K562 (cell line): Measurements from ENCODE around the gene THAP12. TPM values are rescaled to one million over a fixed set of nuclear protein-coding genes. Genes with fewer than 3 reads are reported as not detected.
A peak's percentile ranks its signal among the peaks of the same experiment; 100 is the strongest.

Experiments used
- BRD9 ChIP-seq: fragments of 450-650 bp; IDR thresholded peaks from 2 replicates; pipeline ENCODE4 v1.6.1; 2018; ENCODE audit warnings: low read depth; ENCODE audit not compliant: partially characterized antibody
- FOXM1 ChIP-seq, 2 experiments: fragments of 450-650 bp in 1 of 2; sonication (generic) in 1 of 2; formaldehyde crosslinking in 1 of 2; IDR thresholded peaks; 2 replicates each; pipeline versions ENCODE4 v1.6.1 to v1.9.0; 2017 to 2022; ENCODE audit warnings: low read depth in 2 of 2, mild to moderate bottlenecking in 2 of 2, missing genetic modification reagents in 1 of 2, moderate library complexity in 1 of 2
- HDAC3 ChIP-seq: fragments of 450-650 bp; IDR thresholded peaks from 2 replicates; pipeline ENCODE4 v1.6.1; 2018; ENCODE audit warnings: borderline replicate concordance, mild to moderate bottlenecking, moderate library complexity; ENCODE audit not compliant: partially characterized antibody
- JUN ChIP-seq, 2 experiments: sonication (generic) in 1 of 2; formaldehyde crosslinking in 1 of 2; IDR thresholded peaks; 2 replicates each; pipeline versions ENCODE4 v1.6.1 to v1.8.0; 2012 to 2022; ENCODE audit warnings: borderline replicate concordance in 2 of 2, mild to moderate bottlenecking in 2 of 2, improper control_type of control experiment in 1 of 2, low read depth in 1 of 2, low read length in 1 of 2, missing genetic modification reagents in 1 of 2
- KLF1 ChIP-seq: fragments of 450-650 bp; IDR thresholded peaks from 2 replicates; pipeline ENCODE4 v1.6.1; 2016; ENCODE audit warnings: missing genetic modification characterization, missing compliant biosample characterization
- KLF10 ChIP-seq: fragments of 250-450 bp; sonication (Bioruptor Pico); IDR thresholded peaks from 2 replicates; pipeline ENCODE4 v1.6.1; 2021; ENCODE audit warnings: matching md5 sums
- MTA3 ChIP-seq: fragments of 450-650 bp; formaldehyde crosslinking; IDR thresholded peaks from 2 replicates; pipeline ENCODE4 v1.6.1; 2017; ENCODE audit warnings: mild to moderate bottlenecking, borderline replicate concordance
- RNF2 ChIP-seq: sonication (generic); IDR thresholded peaks from 2 replicates; pipeline ENCODE4 v1.6.1; 2016
- TFAM ChIP-seq: fragments of 250-450 bp; sonication (Bioruptor Pico); conservative IDR thresholded peaks from 2 replicates; pipeline ENCODE4 v1.5.0; 2021; ENCODE audit warnings: mild to moderate bottlenecking, moderate library complexity
- polyA plus RNA-seq, 8 experiments: library from polyadenylated mRNA; depleted of rRNA in 4 of 8; stranded (reverse) in 5 of 8; unstranded in 3 of 8; fragments of >200 nt; fragmentation: Nextera tagmentation in 2 of 8; fragmentation: Illumina TruSeq in 1 of 8; extraction: Ambion mirVana in 2 of 8; extraction: Trizol in 1 of 8; gene quantifications; 2 replicates each; pipeline versions ENCODE4 v1.2.1 to v1.2.3, GENCODE V29; 2011 to 2014; ENCODE audit warnings: inconsistent platforms in 1 of 8, missing spikeins in 1 of 8
- total RNA-seq, 7 experiments: library from RNA; depleted of rRNA in 6 of 7; stranded (reverse); fragments of >200 nt in 6 of 7; fragmentation: Illumina TruSeq in 2 of 7; extraction: Trizol in 2 of 7; gene quantifications; 2 replicates each; pipeline versions ENCODE4 v1.2.1 to v1.2.3, GENCODE V29; 2011 to 2021; ENCODE audit warnings: low replicate concordance in 1 of 7
- TF ChIP-seq, protein P1 (sequence below): fragments of 250-450 bp; sonication (Bioruptor Pico); IDR thresholded peaks from 2 replicates; pipeline ENCODE4 v1.8.0; 2021; ENCODE audit warnings: borderline replicate concordance, mild to moderate bottlenecking, moderate library complexity; ENCODE audit not compliant: poor library complexity, severe bottlenecking
- TF ChIP-seq, protein P2 (sequence below): fragments of 200-800 bp; sonication (Bioruptor generic); IDR thresholded peaks from 2 replicates; pipeline ENCODE4 v1.6.1; 2017; ENCODE audit warnings: missing genetic modification characterization, missing compliant biosample characterization
- TF ChIP-seq, protein P3 (sequence below), 2 experiments: IDR thresholded peaks; 2 replicates each; pipeline ENCODE4 v1.6.1; 2011; ENCODE audit warnings: borderline replicate concordance in 1 of 2, control low read depth in 1 of 2, low read depth in 1 of 2, low read length in 1 of 2, mild to moderate bottlenecking in 1 of 2, mixed read lengths in 1 of 2, moderate library complexity in 1 of 2; ENCODE audit not compliant: insufficient read depth in 1 of 2, insufficient read length in 1 of 2, poor library complexity in 1 of 2, severe bottlenecking in 1 of 2; ENCODE audit errors: extremely low read depth in 1 of 2
- TF ChIP-seq, protein P4 (sequence below): IDR thresholded peaks from 2 replicates; pipeline ENCODE4 v1.6.1; 2014; ENCODE audit warnings: antibody characterized with exemption
- TF ChIP-seq, protein P5 (sequence below): IDR thresholded peaks from 3 replicates; pipeline ENCODE4 v1.6.1; 2011; ENCODE audit warnings: borderline replicate concordance, mild to moderate bottlenecking, moderate library complexity; ENCODE audit not compliant: insufficient read length; ENCODE audit errors: extremely low read depth
- TF ChIP-seq, protein P6 (sequence below): sonication (generic); formaldehyde crosslinking; IDR thresholded peaks from 2 replicates; pipeline ENCODE4 v1.8.1; 2022; ENCODE audit warnings: missing genetic modification reagents

The THAP12 gene
- total and polyA plus RNA-seq, 9 of the 15 experiments (the other 6 are each of a cell fraction or from before 2014, with no cell fraction given), result 28.1 to 103 (median 57.8) TPM

DNA sequence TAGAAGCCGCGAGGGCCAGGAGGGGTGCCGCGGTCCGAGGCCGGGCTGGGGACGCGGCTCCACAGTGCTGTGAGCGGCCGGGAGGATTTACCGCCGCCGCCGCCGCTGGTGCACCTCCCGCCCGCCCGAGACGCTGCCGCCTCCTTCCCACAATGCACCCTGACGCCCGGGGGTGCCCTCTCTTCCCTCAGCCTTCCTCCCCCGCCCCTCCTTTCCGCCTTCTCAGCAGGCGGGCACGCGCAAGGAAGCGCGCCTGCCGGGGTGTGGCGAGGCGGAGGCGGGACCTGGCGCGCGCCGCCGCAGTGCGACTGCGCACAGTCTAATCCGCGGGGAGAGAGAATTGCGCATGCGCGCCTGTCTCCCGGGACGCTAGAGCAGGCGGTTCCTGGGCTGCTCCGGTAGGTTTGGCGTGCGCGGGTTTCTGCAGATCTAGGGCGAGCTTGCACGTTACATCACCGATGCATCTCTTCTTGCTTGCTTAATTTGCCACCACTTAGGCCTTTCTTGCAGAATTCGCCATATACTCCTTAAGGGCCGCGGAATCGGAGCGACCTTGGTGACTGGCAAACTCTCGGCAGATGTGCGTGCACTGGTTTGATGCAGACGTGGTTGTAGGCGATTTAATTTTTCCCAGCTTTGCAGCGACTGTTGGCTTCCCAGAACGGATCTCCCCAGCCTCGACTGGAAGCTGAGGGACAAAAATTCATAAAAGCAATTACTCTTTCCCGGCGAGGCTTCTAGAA lies at the start of gene THAP12, which contains the start of gene GVQW3 (continued):
- TF ChIP-seq, protein P1, sequence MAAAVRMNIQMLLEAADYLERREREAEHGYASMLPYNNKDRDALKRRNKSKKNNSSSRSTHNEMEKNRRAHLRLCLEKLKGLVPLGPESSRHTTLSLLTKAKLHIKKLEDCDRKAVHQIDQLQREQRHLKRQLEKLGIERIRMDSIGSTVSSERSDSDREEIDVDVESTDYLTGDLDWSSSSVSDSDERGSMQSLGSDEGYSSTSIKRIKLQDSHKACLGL (CRISPR knock-in tag), result no peak
- TF ChIP-seq, protein P2, sequence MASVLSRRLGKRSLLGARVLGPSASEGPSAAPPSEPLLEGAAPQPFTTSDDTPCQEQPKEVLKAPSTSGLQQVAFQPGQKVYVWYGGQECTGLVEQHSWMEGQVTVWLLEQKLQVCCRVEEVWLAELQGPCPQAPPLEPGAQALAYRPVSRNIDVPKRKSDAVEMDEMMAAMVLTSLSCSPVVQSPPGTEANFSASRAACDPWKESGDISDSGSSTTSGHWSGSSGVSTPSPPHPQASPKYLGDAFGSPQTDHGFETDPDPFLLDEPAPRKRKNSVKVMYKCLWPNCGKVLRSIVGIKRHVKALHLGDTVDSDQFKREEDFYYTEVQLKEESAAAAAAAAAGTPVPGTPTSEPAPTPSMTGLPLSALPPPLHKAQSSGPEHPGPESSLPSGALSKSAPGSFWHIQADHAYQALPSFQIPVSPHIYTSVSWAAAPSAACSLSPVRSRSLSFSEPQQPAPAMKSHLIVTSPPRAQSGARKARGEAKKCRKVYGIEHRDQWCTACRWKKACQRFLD (CRISPR knock-in tag), result no peak; the same call in 1 of the 2 replicates
- TF ChIP-seq, protein P3, sequence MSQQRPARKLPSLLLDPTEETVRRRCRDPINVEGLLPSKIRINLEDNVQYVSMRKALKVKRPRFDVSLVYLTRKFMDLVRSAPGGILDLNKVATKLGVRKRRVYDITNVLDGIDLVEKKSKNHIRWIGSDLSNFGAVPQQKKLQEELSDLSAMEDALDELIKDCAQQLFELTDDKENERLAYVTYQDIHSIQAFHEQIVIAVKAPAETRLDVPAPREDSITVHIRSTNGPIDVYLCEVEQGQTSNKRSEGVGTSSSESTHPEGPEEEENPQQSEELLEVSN (IDR thresholded peaks at IDR 0.05; ENCODE audit: borderline replicate concordance in 1 of 2, extremely low read depth in 1 of 2, insufficient read depth in 1 of 2, insufficient read length in 1 of 2, low read depth in 1 of 2, low read length in 1 of 2, poor library complexity in 1 of 2, severe bottlenecking in 1 of 2), result peak; percentile 53 to 71
- TF ChIP-seq JUN (IDR thresholded peaks at IDR 0.05; ENCODE audit: borderline replicate concordance, low read depth, low read length) (no peak), JUN (CRISPR knock-in tag; IDR thresholded peaks at IDR 0.05; ENCODE audit: borderline replicate concordance) (no peak), KLF10 (no peak), TFAM (no peak), KLF1 (tag) (peak; percentile 81; the same call in 1 of the 2 replicates), FOXM1 (IDR thresholded peaks at IDR 0.05; ENCODE audit: low read depth) (no peak), FOXM1 (CRISPR knock-in tag; IDR thresholded peaks at IDR 0.05; ENCODE audit: low read depth) (peak; percentile 88), HDAC3 (no peak), MTA3 (no peak), RNF2 (peak; percentile 66; the same call in 1 of the 2 replicates), BRD9 (no peak)
- TF ChIP-seq, protein P4, sequence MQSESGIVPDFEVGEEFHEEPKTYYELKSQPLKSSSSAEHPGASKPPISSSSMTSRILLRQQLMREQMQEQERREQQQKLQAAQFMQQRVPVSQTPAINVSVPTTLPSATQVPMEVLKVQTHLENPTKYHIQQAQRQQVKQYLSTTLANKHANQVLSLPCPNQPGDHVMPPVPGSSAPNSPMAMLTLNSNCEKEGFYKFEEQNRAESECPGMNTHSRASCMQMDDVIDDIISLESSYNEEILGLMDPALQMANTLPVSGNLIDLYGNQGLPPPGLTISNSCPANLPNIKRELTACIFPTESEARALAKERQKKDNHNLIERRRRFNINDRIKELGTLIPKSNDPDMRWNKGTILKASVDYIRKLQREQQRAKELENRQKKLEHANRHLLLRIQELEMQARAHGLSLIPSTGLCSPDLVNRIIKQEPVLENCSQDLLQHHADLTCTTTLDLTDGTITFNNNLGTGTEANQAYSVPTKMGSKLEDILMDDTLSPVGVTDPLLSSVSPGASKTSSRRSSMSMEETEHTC, result no peak
- TF ChIP-seq, protein P5, sequence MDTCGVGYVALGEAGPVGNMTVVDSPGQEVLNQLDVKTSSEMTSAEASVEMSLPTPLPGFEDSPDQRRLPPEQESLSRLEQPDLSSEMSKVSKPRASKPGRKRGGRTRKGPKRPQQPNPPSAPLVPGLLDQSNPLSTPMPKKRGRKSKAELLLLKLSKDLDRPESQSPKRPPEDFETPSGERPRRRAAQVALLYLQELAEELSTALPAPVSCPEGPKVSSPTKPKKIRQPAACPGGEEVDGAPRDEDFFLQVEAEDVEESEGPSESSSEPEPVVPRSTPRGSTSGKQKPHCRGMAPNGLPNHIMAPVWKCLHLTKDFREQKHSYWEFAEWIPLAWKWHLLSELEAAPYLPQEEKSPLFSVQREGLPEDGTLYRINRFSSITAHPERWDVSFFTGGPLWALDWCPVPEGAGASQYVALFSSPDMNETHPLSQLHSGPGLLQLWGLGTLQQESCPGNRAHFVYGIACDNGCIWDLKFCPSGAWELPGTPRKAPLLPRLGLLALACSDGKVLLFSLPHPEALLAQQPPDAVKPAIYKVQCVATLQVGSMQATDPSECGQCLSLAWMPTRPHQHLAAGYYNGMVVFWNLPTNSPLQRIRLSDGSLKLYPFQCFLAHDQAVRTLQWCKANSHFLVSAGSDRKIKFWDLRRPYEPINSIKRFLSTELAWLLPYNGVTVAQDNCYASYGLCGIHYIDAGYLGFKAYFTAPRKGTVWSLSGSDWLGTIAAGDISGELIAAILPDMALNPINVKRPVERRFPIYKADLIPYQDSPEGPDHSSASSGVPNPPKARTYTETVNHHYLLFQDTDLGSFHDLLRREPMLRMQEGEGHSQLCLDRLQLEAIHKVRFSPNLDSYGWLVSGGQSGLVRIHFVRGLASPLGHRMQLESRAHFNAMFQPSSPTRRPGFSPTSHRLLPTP, result no peak
- TF ChIP-seq, protein P6, sequence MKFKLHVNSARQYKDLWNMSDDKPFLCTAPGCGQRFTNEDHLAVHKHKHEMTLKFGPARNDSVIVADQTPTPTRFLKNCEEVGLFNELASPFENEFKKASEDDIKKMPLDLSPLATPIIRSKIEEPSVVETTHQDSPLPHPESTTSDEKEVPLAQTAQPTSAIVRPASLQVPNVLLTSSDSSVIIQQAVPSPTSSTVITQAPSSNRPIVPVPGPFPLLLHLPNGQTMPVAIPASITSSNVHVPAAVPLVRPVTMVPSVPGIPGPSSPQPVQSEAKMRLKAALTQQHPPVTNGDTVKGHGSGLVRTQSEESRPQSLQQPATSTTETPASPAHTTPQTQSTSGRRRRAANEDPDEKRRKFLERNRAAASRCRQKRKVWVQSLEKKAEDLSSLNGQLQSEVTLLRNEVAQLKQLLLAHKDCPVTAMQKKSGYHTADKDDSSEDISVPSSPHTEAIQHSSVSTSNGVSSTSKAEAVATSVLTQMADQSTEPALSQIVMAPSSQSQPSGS (CRISPR knock-in tag), result no peak
